T-helper 1 cell treated with Interleukin-12 subunit alpha and Interleukin-12 subunit beta and Interleukin-4 antibody, amounts not matched to agents 30 μg/mL and 1 μg/mL, for 36 hours (primary cell): Measurements from ENCODE around the gene PLA2G1B.

Experiments used
- H3K27ac Mint-ChIP-seq: one replicate; pipeline ENCODE4 v1.8.0; 2021; ENCODE audit warnings: mild to moderate bottlenecking, mixed read lengths
- H3K27me3 Mint-ChIP-seq: one replicate; pipeline ENCODE4 v1.8.0; 2021; ENCODE audit warnings: low read depth, mixed read lengths
- H3K36me3 Mint-ChIP-seq: one replicate; pipeline ENCODE4 v1.8.0; 2021; ENCODE audit warnings: low read depth, mixed read lengths
- H3K4me1 Mint-ChIP-seq: one replicate; pipeline ENCODE4 v1.8.0; 2021; ENCODE audit warnings: low read depth, mixed read lengths
- H3K4me3 Mint-ChIP-seq: one replicate; pipeline ENCODE4 v1.8.0; 2021; ENCODE audit warnings: mild to moderate bottlenecking, moderate library complexity, mixed read lengths
- H3K9me3 Mint-ChIP-seq: one replicate; pipeline ENCODE4 v1.8.0; 2021; ENCODE audit warnings: mixed read lengths

Gene PLA2G1B

DNA sequence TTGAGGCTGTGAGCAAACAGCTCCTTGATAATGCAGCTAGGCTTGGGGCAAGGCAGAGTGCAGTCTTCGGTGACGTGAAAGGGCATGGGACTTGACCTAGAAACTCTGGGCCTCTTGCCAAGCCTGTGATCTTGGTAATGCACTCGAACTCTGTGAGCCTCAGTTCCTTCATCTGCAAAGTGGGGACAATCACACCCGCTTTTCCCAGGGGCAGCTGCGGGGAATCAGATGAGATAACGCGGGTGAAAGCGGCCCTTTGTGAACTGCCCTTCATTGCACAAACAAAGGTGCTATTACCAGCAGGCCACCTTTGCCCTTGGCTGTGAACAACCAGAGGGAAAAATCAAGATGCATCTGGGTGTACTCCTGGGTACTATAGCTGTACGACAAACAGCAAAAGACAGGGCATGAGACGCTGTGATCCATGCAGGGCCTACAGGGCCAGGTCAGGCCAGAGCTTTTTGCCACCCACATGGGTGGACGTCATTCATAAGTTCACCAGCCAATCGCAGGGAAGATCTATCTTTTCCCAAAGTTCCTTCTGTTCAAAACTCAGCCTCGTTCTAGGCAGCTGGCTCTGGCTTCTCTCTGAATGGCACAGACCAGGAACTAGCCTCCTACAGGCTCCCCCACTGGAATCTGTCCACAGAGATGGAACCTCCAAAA is 38.2 kb upstream of the PLA2G1B start:
- Mint-ChIP-seq H3K4me1 (peaks cover 11% of the 10 kb centered on the region), H3K27me3 (peaks cover 82% of the 10 kb centered on the region), H3K4me3 (no peak overlapping the region)

GRCh38 chr12:120364487-120364886 is 36.9 kb upstream of the PLA2G1B start:
- Mint-ChIP-seq H3K27ac (no peak overlapping the region), H3K4me1 (peaks cover 3% of the 10 kb centered on the region), H3K36me3 (no peaks in the 10 kb centered on the region), H3K9me3 (no peaks in the 10 kb centered on the region), H3K27me3 (peaks cover 81% of the 10 kb centered on the region), H3K4me3 (no peak overlapping the region)

More for the DNA sequence above, 38.2 kb upstream of the PLA2G1B start:
- no peak overlapping the region for H3K27ac Mint-ChIP-seq
- no peaks in the 10 kb centered on the region for H3K9me3 Mint-ChIP-seq
- no peaks in the 10 kb centered on the region for H3K36me3 Mint-ChIP-seq

DNA sequence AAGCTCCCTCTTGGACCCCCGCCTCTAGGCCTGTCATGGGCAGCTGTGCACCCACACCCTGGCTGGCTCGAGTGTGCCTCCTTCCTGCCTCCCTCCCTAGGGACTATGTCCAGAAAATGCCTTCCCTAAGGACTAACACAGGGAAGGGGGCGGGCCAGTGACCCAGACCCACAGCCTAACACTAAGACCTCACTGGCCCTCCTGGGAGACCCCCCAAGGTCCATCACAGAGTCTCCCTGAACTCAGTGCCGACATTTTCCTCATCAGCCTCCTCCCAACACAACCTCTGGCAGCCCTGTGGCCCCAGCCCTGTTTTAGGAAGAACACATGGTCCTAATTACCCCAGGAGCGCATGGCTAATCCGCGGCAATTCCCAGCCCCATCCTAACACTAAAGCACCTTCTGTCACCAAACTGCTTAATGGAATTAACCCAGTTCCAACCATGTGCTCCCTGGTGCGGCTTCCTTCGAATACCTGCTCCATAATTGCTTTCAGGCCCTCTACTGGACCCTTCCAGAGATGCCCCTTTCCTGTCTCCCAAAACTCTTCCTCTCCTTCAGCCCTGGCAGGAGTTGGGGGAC is 35.8 kb upstream of the PLA2G1B start:
- H3K9me3 Mint-ChIP-seq = no peaks in the 10 kb centered on the region
- no peak overlapping the region for H3K27ac Mint-ChIP-seq
- H3K4me1 Mint-ChIP-seq = peaks cover 2% of the 10 kb centered on the region
- no peak overlapping the region for H3K4me3 Mint-ChIP-seq
- no peaks in the 10 kb centered on the region for H3K36me3 Mint-ChIP-seq
- peaks cover 85% of the 10 kb centered on the region for H3K27me3 Mint-ChIP-seq

GRCh38 chr12:120362516-120363273 is 35.1 kb upstream of the PLA2G1B start:
- H3K4me3 Mint-ChIP-seq = no peak overlapping the region
- peaks cover 89% of the 10 kb centered on the region for H3K27me3 Mint-ChIP-seq
- no peak overlapping the region for H3K27ac Mint-ChIP-seq

GRCh38 chr12:120361506-120362208 is 34.1 kb upstream of the PLA2G1B start:
- Mint-ChIP-seq H3K27ac (no peak overlapping the region), H3K9me3 (no peaks in the 10 kb centered on the region), H3K27me3 (peaks cover 80% of the 10 kb centered on the region), H3K36me3 (no peaks in the 10 kb centered on the region), H3K4me1 (no peaks in the 10 kb centered on the region), H3K4me3 (no peak overlapping the region)

More at GRCh38 chr12:120362516-120363273, 35.1 kb upstream of the PLA2G1B start:
- Mint-ChIP-seq H3K9me3 (no peaks in the 10 kb centered on the region), H3K36me3 (no peaks in the 10 kb centered on the region), H3K4me1 (peaks cover 2% of the 10 kb centered on the region)

GRCh38 chr12:120359128-120359527 is 31.5 kb upstream of the PLA2G1B start:
- Mint-ChIP-seq H3K9me3 (no peaks in the 10 kb centered on the region), H3K36me3 (no peaks in the 10 kb centered on the region), H3K4me3 (no peak overlapping the region)

GRCh38 chr12:120358412-120359100 is 31.0 kb upstream of the PLA2G1B start:
- no peak overlapping the region for H3K4me3 Mint-ChIP-seq
- H3K4me1 Mint-ChIP-seq = no peaks in the 10 kb centered on the region
- no peaks in the 10 kb centered on the region for H3K9me3 Mint-ChIP-seq
- no peak overlapping the region for H3K27ac Mint-ChIP-seq
- H3K36me3 Mint-ChIP-seq = no peaks in the 10 kb centered on the region
- peaks cover 50% of the 10 kb centered on the region for H3K27me3 Mint-ChIP-seq

More at GRCh38 chr12:120359128-120359527, 31.5 kb upstream of the PLA2G1B start:
- peaks cover 55% of the 10 kb centered on the region for H3K27me3 Mint-ChIP-seq
- H3K27ac Mint-ChIP-seq = no peak overlapping the region
- H3K4me1 Mint-ChIP-seq = no peaks in the 10 kb centered on the region

- H3K4me1 Mint-ChIP-seq = no peaks in the 10 kb centered on the region
- H3K4me3 Mint-ChIP-seq = no peak overlapping the region
- peaks cover 35% of the 10 kb centered on the region for H3K27me3 Mint-ChIP-seq
- no peaks in the 10 kb centered on the region for H3K36me3 Mint-ChIP-seq
- no peaks in the 10 kb centered on the region for H3K9me3 Mint-ChIP-seq
- no peak overlapping the region for H3K27ac Mint-ChIP-seq
Measured at GRCh38 chr12:120357104-120357503, 29.5 kb upstream of the PLA2G1B start.

- Mint-ChIP-seq H3K4me1 (no peaks in the 10 kb centered on the region), H3K36me3 (no peaks in the 10 kb centered on the region), H3K27ac (no peak overlapping the region), H3K27me3 (peaks cover 30% of the 10 kb centered on the region), H3K4me3 (no peak overlapping the region), H3K9me3 (no peaks in the 10 kb centered on the region)
Measured at GRCh38 chr12:120356567-120357030, 29.0 kb upstream of the PLA2G1B start.

DNA sequence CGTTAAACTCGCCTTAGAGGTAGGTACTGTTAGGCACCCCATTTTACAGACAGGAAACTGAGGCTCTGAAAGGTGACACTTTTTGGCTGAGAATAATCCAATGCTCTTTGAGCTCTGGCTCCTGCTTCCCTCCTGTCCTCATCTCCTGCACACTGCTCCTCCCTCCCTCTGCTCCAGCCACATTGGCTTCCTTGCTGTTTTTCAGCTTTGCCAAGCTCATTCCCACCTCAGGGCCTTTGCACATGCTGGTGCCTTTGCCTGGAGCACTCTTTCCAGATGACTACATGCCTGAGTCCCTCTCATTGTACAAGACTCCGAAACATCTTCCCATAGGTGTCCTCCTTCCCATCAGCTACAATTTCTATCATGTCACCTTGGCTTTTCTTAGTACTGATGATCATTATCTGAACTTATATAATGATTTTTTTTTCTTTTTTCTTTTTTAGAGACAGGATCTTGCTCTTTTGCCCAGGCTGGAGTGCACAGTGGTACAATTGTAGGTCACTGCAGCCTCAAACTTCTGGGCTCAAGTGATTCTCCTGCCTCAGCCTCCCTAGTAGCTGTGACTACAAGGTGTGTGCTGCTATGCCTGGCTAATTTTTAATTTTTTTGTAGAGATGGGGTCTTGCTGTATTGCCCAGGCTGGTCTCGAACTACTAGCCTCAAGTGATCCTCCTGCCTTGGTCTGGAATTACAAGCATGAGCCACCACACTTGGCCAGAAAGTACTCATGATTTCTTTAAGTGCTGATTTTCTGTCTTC is 26.2 kb upstream of the PLA2G1B start:
- Mint-ChIP-seq H3K4me3 (no peak overlapping the region), H3K36me3 (no peaks in the 10 kb centered on the region), H3K27me3 (peaks cover 9% of the 10 kb centered on the region), H3K4me1 (no peaks in the 10 kb centered on the region), H3K27ac (no peak overlapping the region), H3K9me3 (no peaks in the 10 kb centered on the region)

DNA sequence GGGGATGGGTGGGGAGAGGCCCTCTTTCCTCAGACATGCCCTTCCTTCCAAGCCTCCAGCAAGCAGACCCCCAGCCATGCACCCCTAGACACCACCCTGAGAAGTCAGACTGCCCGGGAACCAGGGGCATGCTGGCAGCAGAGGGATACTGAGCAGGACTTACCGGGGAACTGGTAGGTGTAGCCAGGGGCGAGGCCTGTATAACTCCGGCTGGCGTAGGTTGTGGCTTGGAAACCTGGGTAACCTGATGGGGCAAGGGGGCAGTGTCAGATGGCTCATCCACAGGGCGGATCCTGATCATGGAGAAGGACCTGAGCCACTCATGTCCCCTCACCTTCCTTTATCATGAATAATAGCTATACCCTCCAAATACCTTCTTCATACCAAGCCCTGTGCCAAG is 25.6 kb upstream of the PLA2G1B start:
- Mint-ChIP-seq H3K36me3 (no peaks in the 10 kb centered on the region), H3K27ac (no peak overlapping the region), H3K4me1 (no peaks in the 10 kb centered on the region), H3K9me3 (no peaks in the 10 kb centered on the region), H3K27me3 (peaks cover 6% of the 10 kb centered on the region), H3K4me3 (no peak overlapping the region)

DNA sequence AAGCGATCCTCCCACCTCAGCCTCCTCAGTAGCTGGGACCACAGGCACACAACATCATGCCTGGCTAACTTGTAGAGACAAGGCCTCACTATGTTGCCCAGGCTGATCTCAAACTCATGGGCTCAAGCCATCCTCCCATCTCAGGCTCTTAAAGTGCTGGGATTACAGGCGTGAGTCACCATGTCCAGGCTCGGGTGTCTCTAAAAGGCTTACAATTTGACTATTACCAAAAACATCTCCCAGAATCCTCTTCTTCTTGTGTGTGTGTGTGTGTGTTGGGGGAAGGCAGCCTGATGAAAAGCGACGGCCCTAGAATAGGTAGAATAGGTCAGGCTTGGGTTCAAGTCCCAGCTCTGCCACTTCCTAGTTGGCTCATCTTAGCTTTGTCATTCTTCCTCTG is 24.5 kb upstream of the PLA2G1B start:
- Mint-ChIP-seq H3K27ac (no peak overlapping the region), H3K9me3 (no peaks in the 10 kb centered on the region)

DNA sequence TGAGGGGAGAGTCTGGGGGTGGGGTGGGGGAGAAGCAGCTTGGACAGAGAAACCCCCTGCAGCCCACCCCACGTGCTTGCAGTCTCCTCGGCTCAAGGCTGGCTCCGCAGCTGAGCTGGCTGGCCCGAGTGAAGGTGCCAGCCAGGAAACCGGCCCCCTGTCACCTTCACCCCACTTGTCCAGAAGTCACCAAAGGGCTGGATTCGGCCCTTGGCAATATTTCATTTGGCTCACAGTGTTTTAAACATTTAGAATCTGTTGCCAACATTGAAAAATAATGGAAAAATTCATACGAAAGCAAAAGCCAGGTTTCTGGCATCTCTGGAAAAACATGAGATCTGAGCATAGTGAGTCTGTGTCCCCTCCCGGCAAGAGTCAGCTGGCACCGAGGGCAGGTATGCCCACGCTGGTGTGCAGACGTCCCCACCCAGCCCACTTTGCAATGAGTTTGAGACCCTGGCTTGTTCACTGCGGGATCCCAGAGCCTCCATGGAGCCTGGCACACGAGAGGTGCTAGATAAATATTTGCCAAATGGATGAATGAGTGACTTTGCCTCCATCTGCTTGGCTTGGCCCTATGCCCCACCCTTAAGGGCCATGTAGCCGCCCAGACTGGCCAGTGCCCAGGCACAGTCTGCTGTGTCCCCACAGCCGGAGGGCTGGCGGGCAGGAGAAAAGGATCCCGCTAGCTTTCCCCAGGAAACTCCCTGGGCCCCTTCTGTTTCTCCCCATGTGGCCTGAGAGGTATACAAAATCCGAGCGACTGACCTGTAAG is 23.2 kb upstream of the PLA2G1B start:
- Mint-ChIP-seq H3K4me3 (no peak overlapping the region), H3K27ac (no peak overlapping the region), H3K4me1 (no peaks in the 10 kb centered on the region), H3K9me3 (no peaks in the 10 kb centered on the region), H3K36me3 (no peaks in the 10 kb centered on the region), H3K27me3 (no peaks in the 10 kb centered on the region)

More for the DNA sequence above, 24.5 kb upstream of the PLA2G1B start:
- Mint-ChIP-seq H3K36me3 (no peaks in the 10 kb centered on the region), H3K4me1 (no peaks in the 10 kb centered on the region), H3K4me3 (no peak overlapping the region), H3K27me3 (no peaks in the 10 kb centered on the region)
